Testis (tissue), 3 donors: ENCODE results near the gene LIF. TPM values are rescaled to one million over a fixed set of nuclear protein-coding genes. Genes with fewer than 3 reads are reported as not detected.
A peak's percentile ranks its signal among the peaks of the same experiment; 100 is the strongest.

ENCODE experiments used
- DNase-seq: peaks from one replicate; pipeline ENCODE4 v3.0.0-alpha.2; 2019
- H3K27ac ChIP-seq, 2 donors: fragments of 200-600 bp; sonication (generic); one replicate each; pipeline ENCODE4 v1.5.1; 2019
- H3K27me3 ChIP-seq: fragments of 200-600 bp; sonication (generic); one replicate; pipeline ENCODE4 v1.5.1; 2019
- H3K36me3 ChIP-seq: fragments of 200-600 bp; sonication (generic); one replicate; pipeline ENCODE4 v1.5.1; 2017; ENCODE audit warnings: low read depth; ENCODE audit errors: missing control alignments
- H3K4me1 ChIP-seq: fragments of 200-600 bp; sonication (generic); one replicate; pipeline ENCODE4 v1.5.1; 2019
- H3K4me3 ChIP-seq, 2 donors: fragments of 200-600 bp; sonication (generic); one replicate each; pipeline ENCODE4 v1.5.1; 2017 to 2019
- H3K9me3 ChIP-seq: fragments of 200-600 bp; sonication (generic); one replicate; pipeline ENCODE4 v1.5.1; 2017
- POLR2A ChIP-seq: fragments of 450-650 bp; IDR thresholded peaks from one replicate; pipeline ENCODE4 v1.6.1; 2017; ENCODE audit warnings: antibody characterized with exemption, mild to moderate bottlenecking, moderate library complexity
- whole genome bisulfite sequencing, 2 donors: methylation state at CpG; one replicate each; pipeline ENCODE4 v1.1.5; 2018; 5-methylcytosine and 5-hydroxymethylcytosine counted together
- intact Hi-C: fragments of 100-400 bp; cut with DNase I; formaldehyde crosslinking; loops from one replicate; pipeline ENCODE4 v1.15.1; 2023; ENCODE audit warnings: low total_unique reads
- polyA plus RNA-seq: library from polyadenylated mRNA; stranded (reverse); fragments of 350-450 nt; fragmentation: Illumina TruSeq; extraction: RNeasy Lipid Tissue Mini Kit (QIAGEN cat#74804); gene quantifications from one replicate; pipeline ENCODE4 v1.2.3, GENCODE V29; 2014; ENCODE audit warnings: low read depth, low replicate concordance; ENCODE audit not compliant: insufficient read depth
- total RNA-seq, 2 donors: library from RNA; depleted of rRNA; stranded (reverse); fragments of >200 nt; gene quantifications; one replicate each; pipeline ENCODE4 v1.2.3, GENCODE V29; 2016
- TF ChIP-seq, protein P1 (sequence below), 3 experiments: fragments of 450-650 bp in 2 of 3; fragments of 200-600 bp in 1 of 3; sonication (generic) in 1 of 3; IDR thresholded peaks; one replicate each; pipeline ENCODE4 v1.5.1; 2016 to 2019; ENCODE audit warnings: antibody characterized with exemption in 3 of 3, mild to moderate bottlenecking in 2 of 3, moderate library complexity in 1 of 3

Gene LIF
- total and polyA plus RNA-seq, 3 donors from 2014 or later: 0.08 to 1.4 (median 1.4) TPM

DNA sequence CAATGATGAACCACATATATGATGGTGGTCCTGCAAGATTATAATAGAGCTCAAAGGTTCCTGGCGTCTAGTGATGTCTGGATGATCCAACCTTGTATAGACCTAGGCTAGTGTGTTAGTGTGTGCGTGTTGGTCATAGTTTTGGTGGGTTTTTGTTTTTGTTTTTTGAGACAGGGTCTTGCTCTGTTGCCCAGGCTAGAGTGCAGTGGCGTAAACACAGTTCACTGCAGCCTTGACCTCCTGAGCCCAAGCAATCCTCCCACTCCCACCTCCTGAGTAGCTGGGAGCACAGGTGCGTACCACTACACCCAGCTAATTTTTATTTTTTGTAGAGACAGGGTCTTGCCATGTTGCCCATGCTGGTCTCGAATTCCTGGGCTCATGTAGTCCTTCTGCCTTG, 33.4 kb upstream of the LIF start:
- H3K4me1 ChIP-seq: peaks cover 8% of the 10 kb centered on the region
- H3K27ac ChIP-seq: no peak overlapping the region
- intact Hi-C loops: no loop called here
- 94% methylated on average over 5 of the region's 5 CpGs for WGBS, 2 donors
- H3K36me3 ChIP-seq: no peaks in the 10 kb centered on the region
- no peaks in the 10 kb centered on the region for H3K9me3 ChIP-seq
- no peak for TF ChIP-seq POLR2A
- TF ChIP-seq, protein P1, sequence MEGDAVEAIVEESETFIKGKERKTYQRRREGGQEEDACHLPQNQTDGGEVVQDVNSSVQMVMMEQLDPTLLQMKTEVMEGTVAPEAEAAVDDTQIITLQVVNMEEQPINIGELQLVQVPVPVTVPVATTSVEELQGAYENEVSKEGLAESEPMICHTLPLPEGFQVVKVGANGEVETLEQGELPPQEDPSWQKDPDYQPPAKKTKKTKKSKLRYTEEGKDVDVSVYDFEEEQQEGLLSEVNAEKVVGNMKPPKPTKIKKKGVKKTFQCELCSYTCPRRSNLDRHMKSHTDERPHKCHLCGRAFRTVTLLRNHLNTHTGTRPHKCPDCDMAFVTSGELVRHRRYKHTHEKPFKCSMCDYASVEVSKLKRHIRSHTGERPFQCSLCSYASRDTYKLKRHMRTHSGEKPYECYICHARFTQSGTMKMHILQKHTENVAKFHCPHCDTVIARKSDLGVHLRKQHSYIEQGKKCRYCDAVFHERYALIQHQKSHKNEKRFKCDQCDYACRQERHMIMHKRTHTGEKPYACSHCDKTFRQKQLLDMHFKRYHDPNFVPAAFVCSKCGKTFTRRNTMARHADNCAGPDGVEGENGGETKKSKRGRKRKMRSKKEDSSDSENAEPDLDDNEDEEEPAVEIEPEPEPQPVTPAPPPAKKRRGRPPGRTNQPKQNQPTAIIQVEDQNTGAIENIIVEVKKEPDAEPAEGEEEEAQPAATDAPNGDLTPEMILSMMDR (IDR thresholded peaks at IDR 0.05): no peak
- DNase-seq: no peak
- no peak overlapping the region for H3K4me3 ChIP-seq
- no peaks in the 10 kb centered on the region for H3K27me3 ChIP-seq

DNA sequence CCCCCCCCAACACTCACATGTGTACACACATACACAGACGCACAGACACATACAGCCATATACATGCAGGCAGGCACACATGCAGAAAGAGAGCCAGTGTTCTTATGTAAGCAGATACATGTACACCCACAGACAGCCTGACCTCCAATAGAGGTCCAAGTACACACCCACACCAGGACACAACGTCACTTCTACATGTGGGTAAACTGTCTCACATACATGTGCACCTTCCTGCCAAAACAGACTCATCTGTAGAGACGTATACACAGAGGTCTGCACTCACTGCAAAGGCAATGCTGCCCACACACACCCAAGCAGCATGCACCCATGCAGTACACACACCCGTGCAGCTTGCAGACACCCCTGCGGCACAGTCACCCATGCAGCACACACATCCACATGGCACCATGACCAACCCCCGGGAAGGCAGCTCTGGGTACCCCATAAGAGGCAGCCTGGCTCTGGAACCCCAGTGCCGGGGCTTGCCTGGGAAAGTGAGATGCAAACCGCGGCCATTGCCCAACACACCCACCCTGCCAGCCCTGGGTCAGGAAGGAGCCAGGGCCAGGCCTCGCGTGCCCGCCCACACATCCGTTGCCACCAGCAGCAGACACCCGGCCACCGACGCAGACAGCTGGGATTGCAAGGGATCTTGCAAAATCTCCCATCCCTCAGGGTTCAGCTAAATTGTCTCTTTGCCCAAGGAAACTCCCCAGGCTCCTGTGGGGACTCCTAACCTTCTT, 32.7 kb upstream of the LIF start:
- Histone ChIP-seq H3K4me1 (peaks cover 8% of the 10 kb centered on the region), H3K4me3 (no peak overlapping the region), H3K9me3 (no peaks in the 10 kb centered on the region), H3K27me3 (no peaks in the 10 kb centered on the region), H3K27ac (no peak overlapping the region), H3K36me3 (no peaks in the 10 kb centered on the region)
- DNase-seq: no peak
- TF ChIP-seq, protein P1 (IDR thresholded peaks at IDR 0.05): no peak
- no peak for TF ChIP-seq POLR2A
- WGBS, 2 donors: 65 to 77% methylated on average over 3 to 16 of the region's 16 CpGs
- intact Hi-C loops: no loop called here

DNA sequence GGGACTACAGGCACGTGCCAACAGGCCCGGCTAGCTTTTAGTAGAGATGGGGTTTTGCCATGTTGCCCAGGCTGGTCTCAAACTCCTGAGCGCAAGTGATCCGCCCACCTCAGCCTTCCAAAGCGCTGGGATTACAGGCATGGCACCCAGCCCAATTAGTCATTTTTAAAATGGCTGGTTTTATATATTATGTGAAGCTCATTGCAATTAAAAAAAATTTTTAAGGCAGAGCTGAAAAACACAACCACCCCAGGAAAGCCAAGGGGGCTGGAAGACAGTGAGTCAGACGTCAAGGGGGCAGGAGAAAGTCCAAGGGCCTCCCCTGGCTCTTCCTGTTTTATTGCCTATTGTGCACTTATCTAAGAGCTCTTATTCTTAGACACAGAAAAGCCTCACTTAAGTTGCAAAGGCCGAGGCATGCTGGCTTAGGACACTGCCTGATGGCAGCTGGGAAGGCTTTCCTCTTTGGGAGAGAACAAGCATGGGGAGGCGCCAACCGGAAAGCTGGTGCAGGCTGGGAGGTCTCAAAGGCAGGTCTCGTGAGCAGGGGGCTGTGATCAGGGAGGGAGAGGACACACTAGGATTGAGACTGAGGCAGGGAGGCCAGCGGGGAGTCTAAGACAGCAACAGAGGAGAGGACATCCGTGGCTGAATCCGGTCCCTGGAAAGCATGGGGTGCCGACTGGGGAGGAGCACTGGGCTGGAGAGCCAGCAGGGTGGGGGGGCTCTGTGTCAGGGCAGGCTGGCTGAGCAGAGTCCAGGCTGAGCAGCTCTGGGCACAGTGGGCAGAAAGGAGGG, 31.2 kb upstream of the LIF start:
- Histone ChIP-seq H3K4me1 (peaks cover 8% of the 10 kb centered on the region), H3K4me3 (no peak overlapping the region), H3K27ac (peak overlapping the region in 1 of 2 donors; percentile 42), H3K36me3 (no peaks in the 10 kb centered on the region), H3K9me3 (no peaks in the 10 kb centered on the region), H3K27me3 (no peaks in the 10 kb centered on the region)
- WGBS, 2 donors: 55 to 57% methylated on average over 14 of the region's 14 CpGs
- intact Hi-C loops: no loop called here
- no peak for TF ChIP-seq POLR2A
- TF ChIP-seq, protein P1 (IDR thresholded peaks at IDR 0.05): no peak
- DNase-seq: no peak

DNA sequence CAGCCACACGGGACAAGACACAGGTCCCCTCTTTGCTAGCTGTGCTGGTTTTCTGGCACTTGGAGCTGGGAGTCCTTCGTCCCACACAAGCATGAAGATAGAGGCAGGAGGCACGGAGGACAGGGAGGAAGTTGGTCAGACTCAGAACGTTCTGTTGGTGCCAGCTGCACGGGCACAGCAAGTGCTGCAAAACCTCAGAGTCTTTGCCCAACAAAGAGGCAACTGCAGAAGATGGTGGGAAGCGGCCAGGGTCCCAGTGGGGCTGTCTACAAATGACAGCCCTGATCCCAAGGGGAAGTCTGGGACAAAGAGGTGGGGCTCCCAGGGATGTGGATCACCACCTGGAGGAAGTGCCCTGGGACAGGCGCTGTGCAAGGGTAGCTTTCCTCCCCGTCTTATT, 29.5 kb upstream of the LIF start:
- DNase-seq: no peak
- Histone ChIP-seq H3K4me3 (no peak overlapping the region), H3K27ac (no peak overlapping the region), H3K9me3 (no peaks in the 10 kb centered on the region), H3K36me3 (no peaks in the 10 kb centered on the region), H3K27me3 (no peaks in the 10 kb centered on the region), H3K4me1 (peaks cover 8% of the 10 kb centered on the region)
- intact Hi-C loops: no loop called here
- 69 to 85% methylated on average over 7 to 8 of the region's 8 CpGs for WGBS, 2 donors
- no peak for TF ChIP-seq POLR2A
- TF ChIP-seq, protein P1 (IDR thresholded peaks at IDR 0.05): no peak
